ENCODE measurements around the gene MYLK2.

DNA sequence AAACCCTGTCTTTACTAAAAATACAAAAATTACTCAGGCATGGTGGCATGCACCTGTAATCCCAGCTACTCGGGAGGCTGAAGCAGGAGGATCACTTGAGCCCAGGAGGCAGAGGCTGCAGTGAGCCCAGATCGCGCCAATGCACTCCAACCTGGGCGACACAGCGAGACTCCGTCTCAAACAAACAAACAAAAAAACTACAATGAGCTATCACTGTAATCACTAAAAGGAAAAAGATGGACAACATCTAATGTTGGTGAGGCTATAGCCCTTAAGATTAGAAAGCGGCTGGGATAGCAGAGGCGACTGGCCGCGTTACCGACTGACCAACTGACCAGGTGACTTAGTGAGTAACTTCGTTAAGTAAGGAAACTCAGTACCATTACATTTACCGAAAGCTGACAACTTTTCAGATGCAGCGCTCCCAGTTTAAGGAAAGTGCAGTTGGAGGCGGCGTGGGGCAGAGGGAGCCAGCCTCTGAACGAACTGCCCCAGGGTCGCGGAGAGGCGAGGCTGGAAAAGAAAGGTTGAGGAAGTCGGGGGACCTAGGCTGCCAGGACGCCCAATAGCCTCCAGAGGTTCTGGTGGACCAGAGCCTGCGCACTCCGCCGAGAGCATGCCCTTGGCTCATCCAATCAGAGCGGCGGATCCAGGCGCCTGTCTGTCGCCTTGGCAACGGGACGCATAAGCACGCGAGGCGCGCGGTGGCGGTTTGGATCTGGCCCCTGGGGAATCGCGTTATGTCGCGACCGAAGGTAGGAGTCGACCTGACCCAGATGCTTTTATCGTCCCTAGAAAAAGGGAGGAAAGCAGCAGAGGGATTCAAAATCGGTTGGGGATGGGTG is 60.2 kb downstream of the MYLK2 start:
- TF ChIP-seq, protein P1, sequence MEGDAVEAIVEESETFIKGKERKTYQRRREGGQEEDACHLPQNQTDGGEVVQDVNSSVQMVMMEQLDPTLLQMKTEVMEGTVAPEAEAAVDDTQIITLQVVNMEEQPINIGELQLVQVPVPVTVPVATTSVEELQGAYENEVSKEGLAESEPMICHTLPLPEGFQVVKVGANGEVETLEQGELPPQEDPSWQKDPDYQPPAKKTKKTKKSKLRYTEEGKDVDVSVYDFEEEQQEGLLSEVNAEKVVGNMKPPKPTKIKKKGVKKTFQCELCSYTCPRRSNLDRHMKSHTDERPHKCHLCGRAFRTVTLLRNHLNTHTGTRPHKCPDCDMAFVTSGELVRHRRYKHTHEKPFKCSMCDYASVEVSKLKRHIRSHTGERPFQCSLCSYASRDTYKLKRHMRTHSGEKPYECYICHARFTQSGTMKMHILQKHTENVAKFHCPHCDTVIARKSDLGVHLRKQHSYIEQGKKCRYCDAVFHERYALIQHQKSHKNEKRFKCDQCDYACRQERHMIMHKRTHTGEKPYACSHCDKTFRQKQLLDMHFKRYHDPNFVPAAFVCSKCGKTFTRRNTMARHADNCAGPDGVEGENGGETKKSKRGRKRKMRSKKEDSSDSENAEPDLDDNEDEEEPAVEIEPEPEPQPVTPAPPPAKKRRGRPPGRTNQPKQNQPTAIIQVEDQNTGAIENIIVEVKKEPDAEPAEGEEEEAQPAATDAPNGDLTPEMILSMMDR (IDR thresholded peaks at IDR 0.05): peak in 1 of 6 experiments; percentile 4
- TF ChIP-seq POLR2A (IDR thresholded peaks at IDR 0.05): no peak
